Measurements from ENCODE around the gene MAP4K3. TPM values are rescaled to one million over a fixed set of nuclear protein-coding genes. Genes with fewer than 3 reads are reported as not detected.
A peak's percentile ranks its signal among the peaks of the same experiment; 100 is the strongest.

MAP4K3 gene
- total and polyA plus RNA-seq, 9 of the 15 experiments (the other 6 are each of a cell fraction or from before 2014, with no cell fraction given) = 3.1 to 30.0 (median 16.9) TPM

DNA sequence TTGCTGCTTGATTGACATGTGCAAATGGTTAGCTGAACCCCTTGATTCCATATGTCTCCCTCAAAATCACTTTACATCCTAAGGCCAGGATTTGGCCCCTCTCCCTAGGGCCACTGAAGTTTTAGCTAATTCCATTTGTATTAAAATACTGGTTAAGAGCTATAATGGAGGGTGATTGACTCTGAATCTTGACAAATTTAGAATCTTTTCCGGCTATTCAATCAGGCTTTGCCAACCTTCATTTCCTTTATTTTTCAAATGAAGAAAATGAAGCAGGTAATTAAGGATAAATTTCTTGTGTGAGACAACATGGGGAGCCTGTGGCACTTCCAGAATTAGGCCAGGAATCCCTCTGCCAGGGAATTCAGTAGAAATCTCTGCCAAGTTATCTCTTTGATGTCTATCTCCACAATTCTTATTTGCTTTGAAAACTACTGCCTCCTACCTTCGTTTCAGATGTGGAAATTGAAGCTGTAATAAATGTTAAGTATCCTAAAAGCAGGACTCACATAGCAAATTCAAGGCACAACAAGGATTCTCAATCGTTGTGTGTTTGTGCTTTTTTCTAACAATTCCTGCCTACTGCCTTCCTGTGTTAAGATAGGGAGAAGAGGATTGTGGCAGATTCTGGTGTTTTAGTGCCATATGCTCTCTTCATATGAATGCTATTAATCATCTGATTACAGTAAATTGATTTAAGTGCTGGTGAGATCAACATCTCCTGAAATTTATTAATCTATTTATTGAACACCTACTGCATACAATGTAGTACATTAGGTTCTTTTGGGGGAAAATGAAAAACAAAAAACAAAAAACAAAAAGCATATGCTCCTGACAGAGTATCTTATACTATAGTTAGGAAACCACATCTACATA is 47.8 kb upstream of the MAP4K3 start (continued):
- TF ChIP-seq, protein P1, sequence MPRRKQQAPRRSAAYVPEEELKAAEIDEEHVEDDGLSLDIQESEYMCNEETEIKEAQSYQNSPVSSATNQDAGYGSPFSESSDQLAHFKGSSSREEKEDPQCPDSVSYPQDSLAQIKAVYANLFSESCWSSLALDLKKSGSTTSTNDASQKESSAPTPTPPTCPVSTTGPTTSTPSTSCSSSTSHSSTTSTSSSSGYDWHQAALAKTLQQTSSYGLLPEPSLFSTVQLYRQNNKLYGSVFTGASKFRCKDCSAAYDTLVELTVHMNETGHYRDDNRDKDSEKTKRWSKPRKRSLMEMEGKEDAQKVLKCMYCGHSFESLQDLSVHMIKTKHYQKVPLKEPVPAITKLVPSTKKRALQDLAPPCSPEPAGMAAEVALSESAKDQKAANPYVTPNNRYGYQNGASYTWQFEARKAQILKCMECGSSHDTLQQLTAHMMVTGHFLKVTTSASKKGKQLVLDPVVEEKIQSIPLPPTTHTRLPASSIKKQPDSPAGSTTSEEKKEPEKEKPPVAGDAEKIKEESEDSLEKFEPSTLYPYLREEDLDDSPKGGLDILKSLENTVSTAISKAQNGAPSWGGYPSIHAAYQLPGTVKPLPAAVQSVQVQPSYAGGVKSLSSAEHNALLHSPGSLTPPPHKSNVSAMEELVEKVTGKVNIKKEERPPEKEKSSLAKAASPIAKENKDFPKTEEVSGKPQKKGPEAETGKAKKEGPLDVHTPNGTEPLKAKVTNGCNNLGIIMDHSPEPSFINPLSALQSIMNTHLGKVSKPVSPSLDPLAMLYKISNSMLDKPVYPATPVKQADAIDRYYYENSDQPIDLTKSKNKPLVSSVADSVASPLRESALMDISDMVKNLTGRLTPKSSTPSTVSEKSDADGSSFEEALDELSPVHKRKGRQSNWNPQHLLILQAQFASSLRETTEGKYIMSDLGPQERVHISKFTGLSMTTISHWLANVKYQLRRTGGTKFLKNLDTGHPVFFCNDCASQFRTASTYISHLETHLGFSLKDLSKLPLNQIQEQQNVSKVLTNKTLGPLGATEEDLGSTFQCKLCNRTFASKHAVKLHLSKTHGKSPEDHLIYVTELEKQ (CRISPR knock-in tag; IDR thresholded peaks at IDR 0.05) = no peak

DNA sequence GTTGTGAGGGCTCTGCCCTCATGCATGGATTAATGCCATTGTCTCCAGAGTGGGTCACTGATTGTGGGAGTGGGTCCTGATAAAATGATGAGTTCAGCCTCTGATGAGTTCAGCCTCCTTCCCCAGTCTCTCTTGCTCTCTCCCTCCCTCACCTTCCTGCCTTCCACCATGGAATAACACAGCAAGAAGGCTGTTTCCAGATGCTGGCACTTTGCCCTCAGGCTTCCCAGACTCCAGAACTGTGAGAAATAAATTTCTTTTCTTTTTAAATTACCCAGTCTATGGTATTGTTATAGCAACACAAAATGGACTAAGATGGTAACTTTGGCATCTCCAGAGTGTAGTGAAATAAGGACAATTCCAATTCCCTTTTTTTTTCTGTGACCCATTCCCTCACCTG is 47.1 kb upstream of the MAP4K3 start:
- DNase-seq (ENCODE audit: extremely low read depth in 1 of 4, low spot score in 3 of 4) (no peak), FAIRE-seq (no peak), ATAC-seq (no peak)
- Histone ChIP-seq H3K4me3 (no peak overlapping the region), H3K9me3 (replicated peaks; ENCODE audit: control insufficient read depth, insufficient read depth, low read depth, low read length) (no peaks in the 10 kb centered on the region), H4K20me1 (replicated peaks; ENCODE audit: control insufficient read depth, insufficient read depth, low read length) (no peaks in the 10 kb centered on the region), H3K79me2 (ENCODE audit: control insufficient read depth, insufficient read depth, low read length) (no peaks in the 10 kb centered on the region), H3K36me3 (ENCODE audit: control insufficient read depth, insufficient read depth, low read length) (no peaks in the 10 kb centered on the region), H3K9ac (ENCODE audit: insufficient read depth in 1 of 2, low read depth in 2 of 2, low read length in 2 of 2) (no peak overlapping the region), H3K4me2 (ENCODE audit: insufficient read depth, low read length) (no peak overlapping the region), H3K27me3 (ENCODE audit: control insufficient read depth in 2 of 2, insufficient read depth in 2 of 2, low read length in 2 of 2) (no peaks in the 10 kb centered on the region), H3K27ac (ENCODE audit: extremely low read depth, low read depth, low read length) (no peak overlapping the region; the same call in 2 of the 3 replicates), H3K4me1 (replicated peaks in 1 of 2; ENCODE audit: control insufficient read depth in 2 of 2, insufficient read depth in 2 of 2, low read length in 2 of 2) (peaks cover 0 to 7% of the 10 kb centered on the region in 2 experiments; a peak in 2 of 5 replicates), H2AFZ (ENCODE audit: low read depth, low read length) (no peak overlapping the region), H3K9me1 (ENCODE audit: control insufficient read depth, insufficient read depth, low read length) (no peaks in the 10 kb centered on the region)
- BruUV-seq (replicated peaks) = no TSS peak
- intact Hi-C loops (cut with micrococcal nuclease) (no loop called here), in situ Hi-C loops (cut with MboI) (no loop called here)
- CTCF ChIA-PET (ENCODE audit: low intra/inter-chr PET ratio) = no interaction called here
- POLR2A ChIA-PET = interaction anchor here (0.7 kb wide), 1 partner anchor 140 kb away, joined by 3 read pairs; no protein-coding TSS in a partner anchor
- TF ChIP-seq BCOR (IDR thresholded peaks at IDR 0.05) = no peak
- TF ChIP-seq MEF2A (IDR thresholded peaks at IDR 0.05; ENCODE audit: control insufficient read depth, low read depth, low read length) = no peak
- 0 out of 2 replicates have a peak, but pooled peaks have one; percentile 9 for TF ChIP-seq NFIC (IDR thresholded peaks at IDR 0.05)
- TF ChIP-seq ZNF431 (CRISPR knock-in tag; IDR thresholded peaks at IDR 0.05) = no peak
- TF ChIP-seq ZNF778 (CRISPR knock-in tag; IDR thresholded peaks at IDR 0.05) = no peak
